CD4-positive, alpha-beta T cell treated with Interleukin-1 beta for 1 hour (primary cell): Measurements from ENCODE around the gene ITGB5.

Experiments used
- DNase-seq, 2 donors: peaks; one replicate each; pipeline ENCODE4 v3.0.0-alpha.2; 2020 to 2022

The ITGB5 gene, protein sequence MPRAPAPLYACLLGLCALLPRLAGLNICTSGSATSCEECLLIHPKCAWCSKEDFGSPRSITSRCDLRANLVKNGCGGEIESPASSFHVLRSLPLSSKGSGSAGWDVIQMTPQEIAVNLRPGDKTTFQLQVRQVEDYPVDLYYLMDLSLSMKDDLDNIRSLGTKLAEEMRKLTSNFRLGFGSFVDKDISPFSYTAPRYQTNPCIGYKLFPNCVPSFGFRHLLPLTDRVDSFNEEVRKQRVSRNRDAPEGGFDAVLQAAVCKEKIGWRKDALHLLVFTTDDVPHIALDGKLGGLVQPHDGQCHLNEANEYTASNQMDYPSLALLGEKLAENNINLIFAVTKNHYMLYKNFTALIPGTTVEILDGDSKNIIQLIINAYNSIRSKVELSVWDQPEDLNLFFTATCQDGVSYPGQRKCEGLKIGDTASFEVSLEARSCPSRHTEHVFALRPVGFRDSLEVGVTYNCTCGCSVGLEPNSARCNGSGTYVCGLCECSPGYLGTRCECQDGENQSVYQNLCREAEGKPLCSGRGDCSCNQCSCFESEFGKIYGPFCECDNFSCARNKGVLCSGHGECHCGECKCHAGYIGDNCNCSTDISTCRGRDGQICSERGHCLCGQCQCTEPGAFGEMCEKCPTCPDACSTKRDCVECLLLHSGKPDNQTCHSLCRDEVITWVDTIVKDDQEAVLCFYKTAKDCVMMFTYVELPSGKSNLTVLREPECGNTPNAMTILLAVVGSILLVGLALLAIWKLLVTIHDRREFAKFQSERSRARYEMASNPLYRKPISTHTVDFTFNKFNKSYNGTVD

DNA sequence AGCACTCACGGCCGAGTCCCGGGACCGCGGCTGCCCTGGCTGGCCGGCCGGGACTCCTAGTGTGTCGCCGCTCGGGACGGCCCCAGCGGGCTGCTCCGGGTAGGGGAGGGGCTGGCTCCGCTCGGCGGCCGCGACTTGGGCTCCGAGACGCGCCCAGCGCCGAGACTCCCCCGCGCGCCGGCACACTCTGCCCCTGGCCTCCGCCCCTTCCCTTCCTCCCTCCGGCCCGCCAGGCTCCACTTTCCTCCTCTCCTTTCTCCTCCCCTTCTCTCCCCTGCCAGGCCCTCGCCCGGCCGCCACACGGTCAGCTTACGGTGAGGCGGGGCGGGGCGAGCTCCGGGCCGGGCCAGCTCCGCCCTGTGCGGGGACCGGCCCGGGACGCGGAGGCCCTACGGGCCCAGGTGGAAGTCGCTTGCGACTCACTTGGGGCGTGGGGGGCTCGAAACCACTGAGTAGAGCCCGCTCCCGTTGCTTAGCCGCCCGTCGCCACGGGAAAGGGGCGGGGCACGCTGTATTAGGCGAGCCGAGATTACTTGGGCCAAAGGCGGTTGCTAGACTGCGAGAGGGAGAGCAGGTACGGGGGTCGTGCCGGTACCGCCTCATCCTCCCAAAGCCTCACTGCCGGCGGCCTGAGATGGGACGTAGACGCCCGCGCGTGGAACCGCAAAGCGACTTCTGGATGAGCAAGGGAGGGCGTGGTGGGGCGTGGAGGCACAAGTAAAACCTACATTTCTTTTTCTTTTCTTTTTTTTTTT, at the start of gene ITGB5:
Gene ITGB5, minus strand, starts transcription at position 189 of the 755 bp plus-strand sequence. CDS start 365 bp downstream, outside the sequence.
- no peak for DNase-seq

DNA sequence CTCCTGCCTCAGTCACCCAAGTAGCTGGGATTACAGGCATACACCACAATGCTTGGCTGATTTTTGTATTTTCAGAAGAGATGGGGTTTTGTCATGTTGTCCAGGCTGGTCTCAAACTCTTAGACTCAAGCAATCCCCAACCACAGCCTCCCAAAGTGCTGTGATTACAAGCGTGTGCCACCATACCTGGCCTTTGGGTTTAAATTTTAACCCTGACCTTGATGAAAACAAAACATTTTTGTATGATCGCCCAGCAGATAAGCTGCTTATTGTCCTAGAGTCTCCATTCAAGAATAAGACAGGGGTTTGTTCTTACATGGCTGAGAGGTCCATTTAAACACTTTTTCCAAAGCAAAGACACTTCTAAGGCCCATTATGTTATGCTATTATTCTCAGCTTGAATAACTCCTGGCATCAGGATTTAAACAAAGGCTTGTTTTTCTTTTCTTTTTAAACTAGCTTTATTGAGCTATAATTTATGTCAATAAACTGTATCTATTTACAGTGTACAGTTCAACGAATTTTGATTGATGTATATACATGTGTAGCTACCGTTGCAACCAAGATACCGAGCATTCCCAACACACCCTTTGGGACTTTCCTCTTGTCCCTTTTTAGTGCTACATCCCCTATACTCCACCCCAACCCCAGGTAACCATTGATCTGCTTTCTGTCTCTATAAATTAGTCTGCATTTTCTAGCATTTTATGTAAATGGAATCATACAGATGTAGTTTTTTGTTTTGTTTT, 48.8 kb upstream of the ITGB5 start:
- no peak for DNase-seq

DNA sequence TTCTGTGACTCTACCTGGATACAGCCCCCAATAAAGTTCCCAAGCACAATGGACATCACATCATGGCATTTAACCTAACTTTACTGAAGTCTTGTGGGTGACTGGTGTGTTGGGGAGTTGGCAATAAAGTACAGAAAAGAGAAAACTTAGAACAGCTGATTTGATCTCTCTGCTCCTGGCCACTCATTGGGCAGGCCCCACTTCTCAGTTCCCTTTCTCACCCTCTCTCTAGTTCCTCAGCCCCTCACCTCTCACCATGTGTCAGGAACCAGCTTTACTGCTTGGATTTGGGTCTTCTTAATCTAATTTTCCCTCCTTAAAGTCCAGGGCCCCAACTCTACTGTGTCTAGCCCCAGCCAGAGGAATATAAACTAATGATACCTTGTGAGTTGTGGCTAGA, 48.1 kb upstream of the ITGB5 start:
- DNase-seq: no peak

DNA sequence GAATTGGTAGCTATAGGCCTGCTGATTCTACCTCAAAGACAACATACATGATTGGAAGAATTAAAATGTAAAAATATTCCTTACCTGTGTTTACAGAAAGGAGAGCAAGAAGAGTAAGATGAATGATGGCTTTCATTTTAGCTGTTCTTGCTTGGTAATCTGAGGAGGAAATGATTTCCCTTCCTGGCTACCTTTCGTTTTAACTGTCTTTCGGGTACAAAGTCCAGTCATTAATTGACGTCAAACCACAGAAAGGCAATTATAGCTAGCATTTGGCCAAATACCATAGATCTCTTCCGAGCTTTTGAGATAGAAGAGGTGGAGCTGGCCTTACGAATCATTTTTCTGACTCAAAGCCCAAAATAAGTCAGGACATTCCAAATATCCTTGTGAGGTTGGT, 47.4 kb upstream of the ITGB5 start, which contains the start of gene MUC13:
Gene MUC13, minus strand, starts transcription at position 175 of the 400 bp plus-strand sequence. Its CDS starts 39 bp downstream, at position 136.
- no peak for DNase-seq

DNA sequence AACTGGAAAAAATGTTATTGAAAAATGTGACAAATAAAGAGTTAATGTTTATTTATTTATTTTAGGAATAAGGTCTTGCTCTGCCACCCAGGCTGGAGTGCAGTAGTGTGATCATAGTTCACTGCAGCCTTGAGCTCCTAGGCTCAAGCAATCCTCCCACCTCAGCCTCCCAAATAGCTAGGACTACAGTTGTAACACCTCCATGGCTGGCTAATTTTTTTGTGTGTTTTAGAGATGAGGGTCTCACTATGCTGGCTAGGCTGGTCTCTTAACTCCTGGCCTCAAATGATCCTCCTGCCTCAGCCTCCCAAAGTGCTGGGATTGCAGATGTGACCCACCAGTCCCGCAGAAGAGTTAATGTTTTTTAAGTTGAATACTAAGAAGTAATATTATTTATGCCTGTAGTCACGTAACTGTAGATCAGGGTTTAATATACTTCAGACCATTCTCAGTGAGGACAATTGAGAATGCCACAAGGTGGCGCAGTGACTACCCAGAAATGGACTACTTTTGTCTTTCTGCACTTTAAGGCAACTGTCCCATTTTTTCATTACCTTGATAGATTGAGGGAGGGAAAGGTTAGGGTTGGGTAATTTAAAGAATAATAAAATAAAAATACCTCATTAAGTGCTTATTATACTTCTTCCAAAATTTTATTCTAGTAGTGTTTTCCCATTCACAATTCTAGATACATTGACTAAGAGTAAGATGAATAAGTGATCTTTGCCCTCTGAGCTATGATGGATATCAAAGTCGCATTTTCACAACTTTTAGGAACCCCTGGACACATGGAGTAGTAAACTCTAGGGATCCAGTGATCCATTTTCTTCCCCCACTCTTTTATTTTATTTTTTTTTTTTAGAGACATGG, 41.4 kb upstream of the ITGB5 start:
- peak; percentile 52 to 60 for DNase-seq

DNA sequence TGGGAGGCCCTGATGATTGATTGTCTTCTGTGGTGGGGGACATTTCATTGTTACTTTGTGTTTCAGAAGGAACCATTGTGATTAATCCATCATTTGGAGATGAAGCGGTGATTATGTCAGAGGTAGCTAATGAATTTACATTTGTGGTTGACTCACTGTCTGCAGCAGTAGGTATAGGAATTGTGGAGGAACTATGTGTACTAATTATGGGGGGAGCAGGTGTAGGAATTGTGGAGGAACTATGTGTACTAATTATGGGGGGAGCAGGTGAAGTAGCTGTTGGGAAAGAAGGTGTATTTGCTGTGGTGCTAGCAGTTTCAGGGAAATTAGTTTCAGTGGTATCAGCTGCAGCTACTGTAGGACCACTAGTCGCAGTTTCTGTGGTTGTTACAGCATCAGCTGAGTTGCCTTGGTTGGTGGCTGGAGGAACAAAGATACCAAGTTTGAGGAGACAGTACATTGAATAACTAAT, 40.4 kb upstream of the ITGB5 start:
- no peak for DNase-seq

DNA sequence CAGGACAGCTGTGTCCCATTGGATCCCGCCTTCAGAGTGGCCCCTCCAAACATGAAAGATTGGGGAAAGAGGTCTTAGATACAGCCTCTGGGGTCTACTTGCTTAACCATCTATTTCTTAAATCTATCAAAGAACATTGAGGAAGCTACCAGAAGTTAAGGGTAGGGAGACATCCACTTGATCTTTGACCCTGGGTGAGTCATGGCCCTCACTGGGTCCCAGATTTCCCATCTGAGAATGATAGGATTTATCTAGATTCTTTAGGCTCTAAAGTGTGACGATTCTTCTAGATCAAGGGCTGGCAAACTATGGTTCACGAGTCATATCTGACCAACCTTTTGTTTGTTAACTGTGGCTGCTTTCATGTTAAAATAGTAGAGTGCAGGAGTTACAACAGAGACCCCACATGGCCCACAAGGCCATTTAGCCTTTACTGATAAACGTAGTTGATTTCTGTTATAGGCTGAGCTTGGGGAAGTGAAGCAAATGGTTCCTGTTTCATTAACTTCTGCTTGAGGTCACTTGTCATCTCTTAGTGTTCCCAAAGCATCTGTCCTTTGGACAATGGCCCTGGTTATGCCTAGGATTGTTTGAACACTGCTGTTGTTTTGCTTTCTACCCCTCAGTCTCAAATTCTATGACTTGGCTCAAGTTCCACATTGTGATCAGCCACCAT, 39.4 kb upstream of the ITGB5 start:
- DNase-seq: no peak

DNA sequence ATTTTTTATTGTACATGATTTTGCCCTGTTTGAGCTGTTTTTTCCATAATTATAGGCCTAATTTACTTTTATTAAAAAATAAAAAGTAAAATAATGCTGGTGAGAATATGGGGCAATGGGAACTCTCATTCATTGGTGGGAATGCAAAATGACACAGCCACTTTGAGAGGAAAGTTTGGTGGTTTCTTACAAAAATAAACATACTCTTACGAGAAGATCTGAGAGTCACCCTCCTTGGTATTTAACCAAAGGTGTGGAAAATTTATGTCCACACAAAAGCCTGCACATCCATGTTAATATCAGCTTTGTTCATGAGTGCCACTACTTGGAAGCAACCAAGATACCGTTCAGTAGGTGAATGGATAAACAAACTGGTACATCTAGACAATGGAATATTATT, 37.6 kb upstream of the ITGB5 start:
- DNase-seq: no peak

DNA sequence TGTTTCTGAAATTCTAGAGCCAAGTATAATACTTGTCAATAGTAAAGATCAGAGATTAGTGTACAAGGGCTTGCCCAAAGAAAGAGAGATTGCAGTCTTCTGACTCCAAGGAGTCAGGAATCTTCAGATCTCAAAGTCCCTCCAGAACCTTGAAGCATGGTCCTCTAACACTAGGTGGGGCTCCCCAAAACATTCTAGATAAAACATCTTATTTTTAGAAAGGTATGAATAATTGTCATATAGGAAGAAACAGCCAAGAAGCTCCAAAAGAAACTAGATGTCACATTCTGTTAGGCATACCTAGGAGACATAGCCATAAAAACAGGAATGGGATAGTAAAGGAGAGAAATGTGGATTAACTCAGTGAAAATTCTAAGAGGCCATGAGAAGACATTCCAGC, 36.7 kb upstream of the ITGB5 start:
- no peak for DNase-seq

DNA sequence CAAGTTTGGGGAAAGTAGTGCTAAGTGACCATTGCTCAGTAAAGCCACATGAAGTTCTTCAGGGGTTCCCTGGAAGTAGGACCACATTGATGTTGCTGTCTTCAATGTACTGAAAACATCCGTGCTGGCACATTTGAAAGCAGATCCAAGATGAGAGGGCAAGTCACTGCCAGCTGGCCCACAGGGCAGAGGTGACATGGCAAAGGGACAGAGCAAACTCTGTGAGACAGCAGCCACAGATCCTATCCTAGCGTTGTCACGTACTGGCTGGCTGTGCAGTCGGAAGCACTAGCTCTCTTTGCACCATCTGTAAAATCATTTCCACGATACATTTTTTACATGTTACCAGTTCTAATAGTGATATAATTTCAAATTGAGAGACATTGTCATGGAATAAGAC, 33.6 kb upstream of the ITGB5 start:
- no peak for DNase-seq

DNA sequence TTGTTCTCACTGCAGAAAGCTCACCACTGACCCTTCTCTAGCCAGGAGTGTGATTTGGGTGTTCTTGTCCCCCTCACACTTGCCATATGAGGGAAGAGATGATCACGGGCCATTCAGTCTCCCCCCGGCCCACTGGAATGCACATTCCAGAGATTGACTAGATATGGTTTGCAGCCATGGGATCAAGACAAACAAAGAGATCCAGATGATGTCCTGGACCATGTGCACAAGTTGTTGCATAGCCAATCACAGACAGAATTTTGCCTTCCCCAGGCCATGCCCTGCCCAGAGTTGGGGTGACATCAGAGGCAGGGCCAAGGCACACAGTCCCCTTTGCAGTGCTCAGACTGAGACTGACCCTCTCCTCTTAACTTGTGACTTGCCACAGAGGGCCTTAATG, 32.6 kb upstream of the ITGB5 start:
- no peak for DNase-seq

DNA sequence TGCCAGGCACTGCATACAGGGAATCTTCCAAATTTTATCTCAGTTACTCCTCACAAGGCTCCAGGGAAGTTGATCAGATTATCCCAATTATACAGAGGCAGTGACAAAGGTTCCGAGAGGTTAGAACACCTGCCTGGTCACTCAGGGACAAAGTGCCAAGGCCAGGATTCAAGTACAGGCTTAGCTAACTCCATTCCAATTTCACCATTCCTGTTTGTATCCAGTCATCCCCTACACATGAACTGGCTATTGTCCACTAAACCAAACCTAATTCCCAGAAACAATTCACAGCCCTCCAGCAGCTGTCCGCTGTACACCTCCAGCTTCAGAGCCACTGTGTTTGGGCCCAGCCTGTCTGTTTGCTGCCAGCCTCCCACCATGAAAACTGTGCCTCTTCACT, 31.4 kb upstream of the ITGB5 start:
- no peak for DNase-seq

DNA sequence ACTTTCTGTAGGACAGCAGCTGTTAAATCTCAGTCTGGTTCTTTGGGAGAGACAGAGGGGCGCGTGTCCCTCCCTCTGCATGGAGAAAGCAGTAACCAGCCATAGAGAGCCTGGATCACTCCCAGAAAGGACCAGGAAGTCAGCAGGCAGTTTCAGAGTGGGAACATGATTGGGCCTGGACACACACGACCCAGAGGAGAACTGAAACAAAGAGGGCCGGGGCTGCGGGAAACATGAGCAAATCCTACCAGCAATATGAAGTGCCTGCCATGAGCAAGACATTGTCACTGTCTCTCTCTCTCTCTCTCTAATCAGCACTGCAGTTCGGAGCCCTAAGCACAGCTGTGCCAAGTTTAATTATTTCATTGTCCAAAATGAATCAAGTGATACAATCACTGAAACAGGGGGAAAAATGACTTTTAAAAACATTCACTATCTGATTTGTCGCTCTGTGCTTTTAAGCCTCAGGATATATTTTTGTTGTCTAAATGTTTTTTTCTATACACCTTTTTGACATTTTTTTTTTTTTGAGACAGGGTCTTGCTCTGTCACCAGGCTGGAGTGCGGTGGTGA, 29.8 kb upstream of the ITGB5 start:
- no peak for DNase-seq

DNA sequence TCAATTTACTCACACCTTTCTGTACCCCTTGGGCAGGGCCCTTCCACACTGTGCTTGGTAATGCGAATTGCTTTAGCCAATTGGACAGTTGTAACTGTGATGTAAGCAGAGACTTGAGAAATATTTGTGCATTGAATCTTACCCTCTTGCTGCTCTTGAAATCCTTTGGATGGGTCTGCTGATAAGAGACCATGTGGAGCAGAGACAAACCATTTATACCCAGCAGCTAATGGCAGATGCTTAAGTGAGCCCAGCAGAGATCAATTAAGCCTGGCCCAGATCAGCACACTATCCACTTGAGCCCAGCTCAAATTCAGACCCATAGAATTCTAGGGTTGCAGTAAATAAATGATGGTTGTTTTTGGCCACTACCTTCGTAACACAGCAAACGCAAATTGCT, 28.1 kb upstream of the ITGB5 start:
- DNase-seq: no peak

DNA sequence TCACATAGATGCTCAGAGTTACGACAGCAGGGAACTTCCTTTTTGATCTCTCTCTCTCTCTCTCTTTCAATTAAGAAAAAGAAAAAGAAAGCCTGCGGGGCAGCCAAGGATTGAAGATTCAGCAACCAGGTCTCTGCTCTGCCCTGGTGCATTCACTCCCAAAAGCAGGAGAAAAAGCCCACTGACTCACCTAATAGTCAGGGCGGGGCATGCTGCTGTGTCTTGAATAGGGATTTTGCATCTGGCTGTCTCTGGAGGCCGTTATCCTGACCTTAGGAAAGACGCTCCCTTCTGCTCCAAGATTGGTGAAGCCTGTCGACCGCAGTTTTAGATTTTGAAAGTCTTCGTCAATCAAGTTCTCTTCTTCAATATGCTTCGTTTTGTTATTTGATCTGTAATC, 20.8 kb upstream of the ITGB5 start:
- no peak for DNase-seq

DNA sequence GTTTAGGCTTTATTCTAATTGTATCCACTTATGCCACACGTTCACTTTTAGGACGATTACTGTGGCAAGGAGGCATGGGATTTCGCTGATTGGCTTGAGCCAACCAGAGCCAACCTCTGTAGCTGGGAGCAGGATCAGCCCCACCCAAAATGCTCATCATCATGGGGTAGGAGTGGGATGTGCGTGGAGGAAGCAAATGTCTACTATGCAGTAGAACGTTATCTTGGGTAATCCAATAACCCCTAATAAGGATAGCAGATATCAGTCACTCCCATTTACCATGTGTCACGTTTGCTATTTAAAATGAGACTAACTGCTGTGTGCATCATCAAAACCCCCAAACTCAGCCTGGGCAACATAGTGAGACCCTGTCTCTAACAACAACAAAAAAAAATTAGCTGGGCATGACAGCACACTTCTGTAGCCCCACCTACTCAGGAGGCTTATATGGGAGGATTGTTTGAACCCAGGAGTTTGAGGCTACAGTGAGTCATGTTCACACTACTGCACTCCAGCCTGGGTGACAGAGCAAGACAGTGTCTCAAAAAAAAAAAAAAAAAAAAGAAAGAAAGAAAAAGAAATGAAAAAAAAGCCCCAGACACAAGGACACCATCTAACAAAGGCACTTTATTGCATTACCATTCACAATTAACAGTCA, 17.8 kb upstream of the ITGB5 start:
- no peak for DNase-seq

DNA sequence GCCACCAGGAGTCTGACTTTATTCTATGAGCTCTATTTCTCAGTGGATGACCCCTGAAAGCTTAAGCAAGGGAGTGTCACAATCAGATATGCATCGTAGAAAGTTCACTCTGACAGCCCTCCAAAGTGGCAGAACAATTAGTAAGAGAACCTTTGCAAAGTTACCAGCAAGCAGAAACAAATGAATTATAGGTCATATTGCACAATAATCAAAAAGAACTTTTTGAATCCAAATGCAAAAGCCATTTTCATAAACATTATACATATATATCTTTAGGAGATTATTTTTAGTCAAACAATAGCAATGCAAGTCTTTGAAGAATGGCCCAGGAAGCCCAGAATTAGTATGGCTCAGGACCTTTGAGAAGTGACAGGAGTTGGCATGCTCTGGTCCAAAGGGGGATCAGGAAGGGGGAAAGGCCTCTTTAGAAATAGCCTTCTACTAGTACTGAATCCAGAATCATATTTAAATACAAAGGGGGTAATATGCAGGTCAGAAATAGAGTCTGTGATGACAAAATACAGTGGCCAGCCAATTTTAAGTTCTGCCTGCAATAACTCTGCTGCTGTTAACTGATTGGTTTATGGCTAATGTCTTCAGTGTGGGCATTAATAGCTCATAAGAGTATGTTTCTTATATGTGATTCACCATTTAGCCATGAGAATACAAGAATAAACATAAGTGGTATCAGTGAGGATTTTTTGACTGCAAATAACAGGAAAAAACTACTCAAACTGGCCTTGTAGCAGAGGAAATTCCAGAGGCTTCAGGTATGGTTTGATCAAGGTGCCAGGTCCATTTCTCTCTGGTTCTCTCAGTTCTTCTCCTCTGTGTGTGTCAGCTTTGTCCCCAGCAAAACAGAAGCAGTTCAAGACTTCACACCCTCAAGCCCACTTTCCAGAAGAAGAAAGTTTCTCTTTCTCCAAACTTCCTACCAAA, 17.0 kb upstream of the ITGB5 start:
- DNase-seq: no peak

DNA sequence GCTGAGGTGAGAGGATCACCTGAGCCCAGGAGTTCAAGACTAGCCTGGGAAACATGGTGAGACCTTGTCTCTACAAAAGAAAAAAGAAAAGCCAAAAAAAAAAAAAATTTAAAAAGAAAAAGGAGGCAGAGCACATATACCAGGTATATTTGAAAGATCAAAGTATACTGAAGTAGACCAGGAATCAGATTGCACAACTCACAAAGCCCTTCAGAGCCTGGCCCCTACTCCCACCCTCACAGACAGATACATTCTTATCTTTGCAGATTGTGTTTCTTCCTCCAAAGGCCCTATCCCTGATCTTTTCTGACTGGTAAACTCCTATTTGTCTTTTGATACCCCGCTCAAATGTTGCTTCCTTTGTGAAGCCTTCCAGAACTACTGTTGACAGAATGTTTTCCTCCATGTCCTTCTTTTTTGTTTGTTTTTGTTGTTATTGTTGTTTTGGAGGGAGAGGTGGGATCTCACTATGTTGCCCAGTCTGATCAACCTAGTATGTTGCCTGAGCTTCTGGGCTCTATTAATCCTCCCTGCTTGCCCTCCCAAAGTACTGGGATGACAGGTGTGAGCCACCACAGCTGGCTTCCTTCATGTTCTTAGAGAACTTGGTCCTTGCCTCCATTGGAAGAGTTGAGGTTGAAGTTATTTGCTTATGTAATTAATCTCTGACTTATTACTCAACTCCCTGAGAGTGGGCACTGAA, 9.8 kb upstream of the ITGB5 start:
- no peak for DNase-seq
